A172 (cell line): ENCODE results near the gene TPH2. TPM values are rescaled to one million over a fixed set of nuclear protein-coding genes. Genes with fewer than 3 reads are reported as not detected.

ENCODE experiments used
- DNase-seq: peaks from one replicate; pipeline ENCODE4 v3.0.0-alpha.2; 2015; ENCODE audit warnings: low spot score
- total RNA-seq: library from RNA; depleted of rRNA; stranded (reverse); fragments of >200 nt; shearing (Covaris generic); gene quantifications from 2 replicates; pipeline ENCODE4 v1.2.3, GENCODE V29; 2014

Gene TPH2
- total RNA-seq, 1 experiment from 2014 or later, result not detected

- DNase-seq, result no peak
Observed at GRCh38 chr12:71958993-71959578, 20.4 kb downstream of the TPH2 start.

GRCh38 chr12:71967211-71967610 lies 28.6 kb downstream of the TPH2 start:
- no peak for DNase-seq

GRCh38 chr12:71969330-71969729 lies 30.7 kb downstream of the TPH2 start:
- no peak for DNase-seq

GRCh38 chr12:71970031-71970430 lies 31.4 kb downstream of the TPH2 start:
- no peak for DNase-seq

- no peak for DNase-seq
Observed at GRCh38 chr12:71972441-71973074, 33.9 kb downstream of the TPH2 start.

GRCh38 chr12:71973687-71974086 lies 35.0 kb downstream of the TPH2 start:
- DNase-seq, result no peak

GRCh38 chr12:71980538-71980937 lies 41.9 kb downstream of the TPH2 start:
- no peak for DNase-seq

GRCh38 chr12:71981149-71981548 lies 42.5 kb downstream of the TPH2 start:
- no peak for DNase-seq

- DNase-seq, result no peak
Observed at GRCh38 chr12:71994715-71995114, 56.1 kb downstream of the TPH2 start.

- peak; percentile 49 for DNase-seq
Observed at GRCh38 chr12:71999795-72000194, 61.1 kb downstream of the TPH2 start.

GRCh38 chr12:72000969-72001648 lies 62.5 kb downstream of the TPH2 start:
- DNase-seq, result no peak

GRCh38 chr12:72006766-72007165 lies 68.1 kb downstream of the TPH2 start:
- no peak for DNase-seq

GRCh38 chr12:72010356-72010755 lies 71.7 kb downstream of the TPH2 start:
- no peak for DNase-seq

- no peak for DNase-seq
Observed at GRCh38 chr12:72011374-72011773, 72.7 kb downstream of the TPH2 start.

GRCh38 chr12:72012874-72013273 lies 74.2 kb downstream of the TPH2 start:
- no peak for DNase-seq

- DNase-seq, result no peak
Observed at GRCh38 chr12:72015895-72016294, 77.2 kb downstream of the TPH2 start.

- DNase-seq, result peak; percentile 75
Observed at GRCh38 chr12:72017054-72017651, 78.5 kb downstream of the TPH2 start.

- DNase-seq, result no peak
Observed at GRCh38 chr12:72018036-72018435, 79.4 kb downstream of the TPH2 start.

- no peak for DNase-seq
Observed at GRCh38 chr12:72024613-72025012, 86.0 kb downstream of the TPH2 start.

GRCh38 chr12:72025524-72025923 lies 86.9 kb downstream of the TPH2 start:
- DNase-seq, result no peak

- no peak for DNase-seq
Observed at GRCh38 chr12:72028966-72029365, 90.3 kb downstream of the TPH2 start.

- DNase-seq, result peak; percentile 61
Observed at GRCh38 chr12:72030277-72030676, 91.6 kb downstream of the TPH2 start.

GRCh38 chr12:72031066-72031465 lies 92.4 kb downstream of the TPH2 start:
- no peak for DNase-seq
